Endodermal cell (in vitro differentiated cells): ENCODE results near the gene SDC4. TPM values are rescaled to one million over a fixed set of nuclear protein-coding genes. Genes with fewer than 3 reads are reported as not detected.

Experiments used
- DNase-seq: peaks from one replicate; pipeline ENCODE4 v3.0.0-alpha.2; 2017
- H3K27ac ChIP-seq: 2 replicates; pipeline ENCODE4 v1.5.1; 2013; ENCODE audit warnings: mild to moderate bottlenecking, low read depth, low read length, moderate library complexity
- H3K27me3 ChIP-seq: 2 replicates; pipeline ENCODE4 v1.6.1; 2013; ENCODE audit warnings: mild to moderate bottlenecking, low read length, moderate library complexity; ENCODE audit not compliant: insufficient read depth, control insufficient read depth, poor library complexity, severe bottlenecking
- H3K36me3 ChIP-seq: 2 replicates; pipeline ENCODE4 v1.7.0; 2013; ENCODE audit warnings: mild to moderate bottlenecking, low read length, moderate library complexity; ENCODE audit not compliant: control insufficient read depth, insufficient read depth
- H3K4me1 ChIP-seq: one replicate; pipeline ENCODE4 v1.7.0; 2013; ENCODE audit warnings: low read length; ENCODE audit not compliant: control insufficient read depth, insufficient read depth
- H3K4me3 ChIP-seq: 2 replicates; pipeline ENCODE4 v1.5.1; 2013; ENCODE audit warnings: mild to moderate bottlenecking, low read length, moderate library complexity
- H3K9ac ChIP-seq: 2 replicates; pipeline ENCODE4 v1.6.1; 2013; ENCODE audit warnings: mild to moderate bottlenecking, low read length, moderate library complexity; ENCODE audit not compliant: poor library complexity, severe bottlenecking; ENCODE audit errors: extremely low read depth
- H3K9me3 ChIP-seq: 2 replicates; pipeline ENCODE4 v1.6.1; 2013; ENCODE audit warnings: mild to moderate bottlenecking, low read length, moderate library complexity; ENCODE audit not compliant: control insufficient read depth
- H3K27ac Mint-ChIP-seq: 2 replicates; pipeline ENCODE4 v1.8.0; 2020; ENCODE audit warnings: mixed read lengths
- H3K27me3 Mint-ChIP-seq: 2 replicates; pipeline ENCODE4 v1.8.0; 2021; ENCODE audit warnings: mild to moderate bottlenecking, mixed read lengths; ENCODE audit not compliant: insufficient read depth
- H3K36me3 Mint-ChIP-seq: 2 replicates; pipeline ENCODE4 v1.8.0; 2020; ENCODE audit warnings: low read depth, mixed read lengths
- H3K4me1 Mint-ChIP-seq: 2 replicates; pipeline ENCODE4 v1.8.0; 2020; ENCODE audit warnings: mixed read lengths
- H3K4me3 Mint-ChIP-seq: 2 replicates; pipeline ENCODE4 v1.8.0; 2020; ENCODE audit warnings: mild to moderate bottlenecking, moderate library complexity, mixed read lengths
- H3K9me3 Mint-ChIP-seq: 2 replicates; pipeline ENCODE4 v1.8.0; 2020; ENCODE audit warnings: mild to moderate bottlenecking, mixed read lengths
- CTCF ChIP-seq: fragments of 200-600 bp; sonication (generic); conservative IDR thresholded peaks from 2 replicates; pipeline ENCODE4 v1.5.0; 2021; ENCODE audit warnings: antibody characterized with exemption, mild to moderate bottlenecking
- WGBS, 2 experiments: methylation state at CpG; one replicate each; pipeline versions ENCODE4 v1.1.5 to v1.1.7; 2013; ENCODE audit warnings: missing lambda C conversion rate in 2 of 2, mixed read lengths in 1 of 2; ENCODE audit not compliant: insufficient coverage in 1 of 2, insufficient read length in 1 of 2; 5-methylcytosine and 5-hydroxymethylcytosine counted together
- total RNA-seq, 2 donors: library from RNA; stranded (reverse); fragmentation: NEBNext Ultra II Directional in 1 of 2; extraction: Animal tissue kit (Norgen Biotek cat#: 25700) in 1 of 2; gene quantifications; 2 replicates in 1 of 2; 3 replicates in 1 of 2; pipeline ENCODE4 v1.2.1, GENCODE V29; 2021

SDC4 gene
- total RNA-seq, 2 donors from 2014 or later: 78.0 to 118 TPM

DNA sequence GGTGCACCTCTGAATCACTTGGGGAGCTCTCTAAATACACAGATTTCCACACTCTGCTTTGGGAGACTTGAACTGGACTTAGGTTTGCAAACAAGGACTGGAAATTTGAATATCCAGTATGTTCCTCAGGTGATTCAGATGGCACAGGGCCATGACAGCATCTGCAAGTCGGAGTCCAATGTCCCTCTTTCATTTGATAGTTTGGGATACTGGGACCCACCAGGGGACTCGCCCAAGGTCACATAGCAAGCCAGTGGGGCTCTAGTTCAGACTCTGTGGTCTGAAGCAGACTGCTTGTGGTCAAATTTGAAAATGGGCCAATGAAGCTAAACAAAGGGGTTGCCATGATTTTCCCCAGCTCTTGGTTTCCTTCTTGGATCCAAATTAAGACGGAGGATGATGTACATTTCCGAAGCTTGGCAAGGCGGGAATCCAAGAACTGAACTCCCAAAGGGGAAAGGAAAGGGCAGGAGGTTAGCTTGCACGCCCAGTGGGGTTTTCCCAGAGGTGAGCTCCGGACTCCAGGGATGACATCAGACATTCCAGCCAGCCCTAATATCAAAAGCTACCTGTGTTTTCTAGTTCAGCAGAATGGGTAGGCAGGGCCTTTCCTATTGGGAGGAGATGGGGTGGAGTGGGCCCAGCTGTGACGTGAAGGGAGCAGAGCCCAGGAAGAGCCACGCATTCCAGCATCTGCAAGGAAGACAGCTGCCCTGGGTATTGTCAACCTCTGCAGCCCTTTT, 11.4 kb upstream of the SDC4 start:
- no peaks in the 10 kb centered on the region for H3K9me3 ChIP-seq
- H3K9ac ChIP-seq: no peak overlapping the region
- Mint-ChIP-seq H3K9me3 (no peaks in the 10 kb centered on the region), H3K4me3 (no peak overlapping the region), H3K27ac (no peak overlapping the region), H3K27me3 (no peaks in the 10 kb centered on the region), H3K36me3 (no peaks in the 10 kb centered on the region), H3K4me1 (peaks cover 18% of the 10 kb centered on the region)
- H3K4me3 ChIP-seq: no peak overlapping the region
- no peaks in the 10 kb centered on the region for H3K27me3 ChIP-seq
- TF ChIP-seq CTCF: no peak
- 91 to 96% methylated on average over 8 to 9 of the region's 9 CpGs for WGBS, 2 experiments
- no peak overlapping the region for H3K27ac ChIP-seq
- no peaks in the 10 kb centered on the region for H3K36me3 ChIP-seq
- peak; percentile 51 for DNase-seq
- H3K4me1 ChIP-seq: peaks cover 2% of the 10 kb centered on the region

DNA sequence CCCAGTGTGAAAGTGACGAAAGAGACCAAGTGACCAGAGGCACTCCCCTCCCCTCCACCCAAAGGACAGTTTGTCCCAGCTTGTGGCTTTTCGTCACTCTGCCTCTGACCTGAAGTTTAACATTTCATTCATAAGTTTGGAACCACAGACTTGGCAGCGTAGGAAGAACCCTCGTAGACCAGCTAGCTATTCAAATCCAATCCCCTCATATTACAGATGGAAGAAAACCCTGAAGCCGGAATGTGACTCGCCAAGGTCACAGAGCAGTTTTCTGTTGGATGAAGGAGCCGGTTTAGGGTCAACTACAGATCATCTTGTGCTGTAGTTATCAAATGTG, 10.8 kb upstream of the SDC4 start:
- Histone ChIP-seq H3K9me3 (no peaks in the 10 kb centered on the region), H3K4me3 (no peak overlapping the region), H3K36me3 (no peaks in the 10 kb centered on the region), H3K27me3 (no peaks in the 10 kb centered on the region), H3K9ac (no peak overlapping the region), H3K4me1 (peaks cover 2% of the 10 kb centered on the region), H3K27ac (no peak overlapping the region)
- Mint-ChIP-seq H3K4me1 (peaks cover 20% of the 10 kb centered on the region), H3K36me3 (no peaks in the 10 kb centered on the region), H3K27me3 (no peaks in the 10 kb centered on the region), H3K27ac (no peak overlapping the region), H3K9me3 (no peaks in the 10 kb centered on the region), H3K4me3 (no peak overlapping the region)
- WGBS, 2 experiments: 88 to 91% methylated on average over 3 to 7 of the region's 7 CpGs
- TF ChIP-seq CTCF: no peak
- no peak for DNase-seq

DNA sequence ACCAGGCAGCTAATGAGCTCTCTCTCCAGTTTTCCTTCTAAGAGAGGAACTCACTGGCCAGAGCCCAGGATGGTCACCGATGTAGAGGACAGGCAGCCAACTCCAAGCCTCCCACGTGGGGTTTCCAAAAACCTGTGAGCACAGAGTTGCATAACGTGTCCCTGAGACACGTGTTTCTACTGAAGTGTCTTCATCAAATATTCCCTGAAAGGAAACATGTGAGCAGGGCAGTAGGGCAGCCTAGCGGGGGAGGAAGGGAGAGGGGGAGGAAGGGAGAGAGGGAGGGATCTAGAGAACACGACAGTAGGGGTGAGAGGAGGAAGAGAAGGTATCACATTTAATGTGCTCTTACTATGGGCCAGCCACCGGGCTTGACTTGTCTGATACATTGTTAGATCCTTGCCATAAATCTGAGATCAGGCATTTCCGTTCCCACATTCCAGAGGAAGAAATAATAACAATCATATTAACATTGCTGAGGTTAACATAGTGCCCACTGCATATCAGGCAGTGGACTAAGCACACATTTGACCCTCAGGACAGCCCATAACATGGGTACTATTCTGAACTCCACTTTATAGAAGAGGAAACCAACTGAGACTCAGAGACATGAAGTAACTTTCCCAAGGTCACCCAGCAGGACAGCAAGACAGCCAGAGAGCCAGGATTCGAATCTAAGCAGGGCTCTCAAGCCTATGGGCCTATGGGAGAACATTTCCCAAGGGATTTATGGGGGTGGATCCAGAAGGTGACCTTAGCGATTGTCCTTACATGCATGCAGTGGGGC, 10.3 kb upstream of the SDC4 start:
- H3K27me3 ChIP-seq: no peaks in the 10 kb centered on the region
- whole genome bisulfite sequencing, 2 experiments: 69 to 73% methylated on average over 6 to 10 of the region's 10 CpGs

More for the DNA sequence above, 10.3 kb upstream of the SDC4 start:
- no peak overlapping the region for H3K4me3 ChIP-seq
- H3K9me3 ChIP-seq: no peaks in the 10 kb centered on the region
- peaks cover 20% of the 10 kb centered on the region for H3K4me1 Mint-ChIP-seq
- no peak overlapping the region for H3K9ac ChIP-seq
- DNase-seq: peak; percentile 45
- H3K27ac ChIP-seq: no peak overlapping the region
- H3K36me3 Mint-ChIP-seq: no peaks in the 10 kb centered on the region
- no peak for TF ChIP-seq CTCF
- H3K27me3 Mint-ChIP-seq: no peaks in the 10 kb centered on the region
- H3K9me3 Mint-ChIP-seq: no peaks in the 10 kb centered on the region
- peaks cover 2% of the 10 kb centered on the region for H3K4me1 ChIP-seq
- H3K36me3 ChIP-seq: no peaks in the 10 kb centered on the region
- no peak overlapping the region for H3K4me3 Mint-ChIP-seq
- H3K27ac Mint-ChIP-seq: no peak overlapping the region
